HCT116 (cell line): ENCODE measurements around the gene POMT1. TPM values are rescaled to one million over a fixed set of nuclear protein-coding genes. Genes with fewer than 3 reads are reported as not detected.

Source experiments
- ATAC-seq: fragments of 200-7000 bp; cut with Tn5 transposase; 2 replicates; pipeline ENCODE4 v1.9.1; 2020; ENCODE audit warnings: mild to moderate bottlenecking, moderate library complexity
- BruUV-seq: library from RNA; stranded (reverse); fragments of 400-500 nt; replicated peaks from 2 replicates; lab custom pipeline; 2021; lab: Mats Ljungman, UMichigan
- CTCF ChIA-PET: fragments of 300-600 bp; sonication (Branson Sonifier 250); formaldehyde crosslinking; loops from one replicate; lab custom pipeline; 2021; ENCODE audit warnings: antibody characterized with exemption; lab: Charles Lee
- POLR2A ChIA-PET: fragments of 300-600, 350-600 bp; sonication (Branson Sonifier 250); formaldehyde crosslinking; loops from one replicate; lab custom pipeline; 2021; ENCODE audit warnings: antibody characterized with exemption; lab: Charles Lee
- RAD21 ChIA-PET, 2 experiments: fragments of 300-600 bp; sonication (Branson Sonifier 250); formaldehyde crosslinking; loops; one replicate each; lab custom pipeline; 2023; ENCODE audit warnings: low total read pairs in 2 of 2; ENCODE audit not compliant: uncharacterized antibody in 2 of 2, unreplicated experiment in 2 of 2, low non-redundant PET in 1 of 2; lab: Charles Lee
- DNase-seq: peaks from one replicate; pipeline ENCODE4 v3.0.0-alpha.2; 2010; ENCODE audit warnings: low read depth, low spot score
- H2AFZ ChIP-seq: fragments of 200-600 bp; shearing (Covaris generic), sonication (generic); 2 replicates; pipeline ENCODE4 v1.6.1; 2017; ENCODE audit warnings: low read depth, mixed run types, mixed read lengths, antibody characterized with exemption, low read length; ENCODE audit not compliant: poor library complexity, severe bottlenecking
- H3K27ac ChIP-seq: 2 replicates; pipeline ENCODE4 v1.5.1; 2012; ENCODE audit warnings: low read depth, low read length
- H3K27me3 ChIP-seq: fragments of 200-600 bp; sonication (generic); 2 replicates; pipeline ENCODE4 v1.6.1; 2016; ENCODE audit warnings: mixed run types, low read length, mixed read lengths; ENCODE audit not compliant: insufficient read depth
- H3K36me3 ChIP-seq, 2 experiments: fragments of 200-500 bp in 1 of 2; fragments of 200-600 bp in 1 of 2; sonication (Bioruptor generic) in 1 of 2; sonication (generic) in 1 of 2; 2 replicates each; pipeline versions ENCODE4 v1.5.1 to v1.6.1; 2014 to 2016; ENCODE audit warnings: low read length in 2 of 2, inconsistent platforms in 1 of 2, mixed read lengths in 1 of 2, mixed run types in 1 of 2; ENCODE audit not compliant: insufficient read depth in 2 of 2, control insufficient read depth in 1 of 2
- H3K4me1 ChIP-seq, 2 experiments: fragments of 200-600 bp in 1 of 2; sonication (generic) in 1 of 2; 2 replicates each; pipeline versions ENCODE4 v1.5.1 to v1.6.1; 2012 to 2017; ENCODE audit warnings: low read length in 2 of 2, inconsistent platforms in 1 of 2, mild to moderate bottlenecking in 1 of 2, mixed read lengths in 1 of 2, mixed run types in 1 of 2, moderate library complexity in 1 of 2; ENCODE audit not compliant: insufficient read depth in 2 of 2, control insufficient read depth in 1 of 2
- H3K4me2 ChIP-seq: fragments of 200-600 bp; sonication (generic); 2 replicates; pipeline ENCODE4 v1.6.1; 2017; ENCODE audit warnings: mixed run types, low read length, mixed read lengths
- H3K4me3 ChIP-seq, 2 experiments: fragments of 200-600 bp in 1 of 2; sonication (generic) in 1 of 2; replicated peaks in 1 of 2; 2 replicates each; pipeline ENCODE4 v1.5.1; 2011 to 2016; ENCODE audit warnings: low read length in 2 of 2, control low read depth in 1 of 2, low read depth in 1 of 2, mild to moderate bottlenecking in 1 of 2, mixed read lengths in 1 of 2, mixed run types in 1 of 2
- H3K79me2 ChIP-seq: fragments of 200-600 bp; sonication (generic); 2 replicates; pipeline ENCODE4 v1.6.1; 2017; ENCODE audit warnings: mild to moderate bottlenecking, mixed run types, low read length, moderate library complexity, mixed read lengths; ENCODE audit not compliant: insufficient read depth
- H3K9ac ChIP-seq: fragments of 200-600 bp; sonication (generic); 2 replicates; pipeline ENCODE4 v1.6.1; 2016; ENCODE audit warnings: low read length, mixed read lengths
- H3K9me2 ChIP-seq: fragments of 200-600 bp; sonication (generic), shearing (Covaris generic); 2 replicates; pipeline ENCODE4 v1.6.1; 2017; ENCODE audit warnings: mixed run types, mild to moderate bottlenecking, moderate library complexity; ENCODE audit not compliant: insufficient read depth
- H3K9me3 ChIP-seq, 2 experiments: fragments of 200-500 bp in 1 of 2; fragments of 200-600 bp in 1 of 2; sonication (Bioruptor generic) in 1 of 2; sonication (generic) in 1 of 2; 2 replicates each; pipeline ENCODE4 v1.6.1; 2014 to 2017; ENCODE audit warnings: low read length in 2 of 2, mixed read lengths in 2 of 2, inconsistent platforms in 1 of 2, low read depth in 1 of 2, mild to moderate bottlenecking in 1 of 2, mixed run types in 1 of 2, moderate library complexity in 1 of 2; ENCODE audit not compliant: control insufficient read depth in 1 of 2, insufficient read depth in 1 of 2
- H4K20me1 ChIP-seq: fragments of 200-600 bp; sonication (generic), shearing (Covaris generic); 2 replicates; pipeline ENCODE4 v1.6.1; 2017; ENCODE audit warnings: mixed run types, mild to moderate bottlenecking, moderate library complexity; ENCODE audit not compliant: insufficient read depth
- CEBPB ChIP-seq: IDR thresholded peaks from 2 replicates; pipeline ENCODE4 v1.6.1; 2012; ENCODE audit warnings: low read depth
- ELF1 ChIP-seq: IDR thresholded peaks from 2 replicates; pipeline ENCODE4 v1.6.1; 2012; ENCODE audit warnings: low read depth, borderline replicate concordance
- EZH2 ChIP-seq: fragments of 200-600 bp; sonication (generic); IDR thresholded peaks from 2 replicates; pipeline ENCODE4 v1.6.1; 2017; ENCODE audit warnings: antibody characterized with exemption, mixed run types
- EZH2phosphoT487 ChIP-seq: fragments of 200-600 bp; IDR thresholded peaks from 2 replicates; pipeline ENCODE4 v1.6.1; 2018; ENCODE audit warnings: antibody characterized with exemption, borderline replicate concordance
- FOSL1 ChIP-seq: IDR thresholded peaks from 2 replicates; pipeline ENCODE4 v1.6.1; 2012; ENCODE audit warnings: low read depth
- JUND ChIP-seq: IDR thresholded peaks from 2 replicates; pipeline ENCODE4 v1.6.1; 2012
- POLR2AphosphoS5 ChIP-seq: IDR thresholded peaks from 2 replicates; pipeline ENCODE4 v1.6.1; 2011; ENCODE audit warnings: mild to moderate bottlenecking, low read depth, low read length, moderate library complexity
- RAD21 ChIP-seq: IDR thresholded peaks from 2 replicates; pipeline ENCODE4 v1.6.1; 2012; ENCODE audit warnings: low read depth, mild to moderate bottlenecking
- SIN3A ChIP-seq: IDR thresholded peaks from 2 replicates; pipeline ENCODE4 v1.6.1; 2012; ENCODE audit warnings: low read depth
- SP1 ChIP-seq: IDR thresholded peaks from 2 replicates; pipeline ENCODE4 v1.6.1; 2012; ENCODE audit warnings: low read depth
- SRF ChIP-seq: IDR thresholded peaks from 2 replicates; pipeline ENCODE4 v1.6.1; 2012; ENCODE audit warnings: low read depth
- YY1 ChIP-seq: IDR thresholded peaks from 2 replicates; pipeline ENCODE4 v1.6.1; 2011; ENCODE audit warnings: low read length, low read depth, moderate library complexity, mild to moderate bottlenecking; ENCODE audit not compliant: insufficient replicate concordance; ENCODE audit errors: extremely low read depth
- ZFX ChIP-seq: fragments of 450-650 bp; IDR thresholded peaks from 2 replicates; pipeline ENCODE4 v1.6.1; 2017
- ZNF274 ChIP-seq: fragments of 200-500 bp; sonication (Bioruptor generic); IDR thresholded peaks from 2 replicates; pipeline ENCODE4 v1.6.1; 2014; ENCODE audit warnings: mild to moderate bottlenecking, low read depth, low read length, inconsistent platforms
- intact Hi-C: fragments of 100-400 bp; cut with micrococcal nuclease; formaldehyde crosslinking; loops from 2 replicates; pipeline ENCODE4 v1.10.0; 2022
- total RNA-seq: library from RNA; stranded (reverse); gene quantifications from one replicate; pipeline ENCODE4 v1.2.1, GENCODE V29; 2021; ENCODE audit not compliant: unreplicated experiment
- TF ChIP-seq, protein P1 (sequence below), 3 experiments: fragments of 200-600 bp in 1 of 3; sonication (generic) in 1 of 3; IDR thresholded peaks in 2 of 3; conservative IDR thresholded peaks in 1 of 3; 2 replicates each; pipeline ENCODE4 v1.5.1; 2012 to 2017; ENCODE audit warnings: low read depth in 2 of 3, low read length in 2 of 3, antibody characterized with exemption in 1 of 3, borderline replicate concordance in 1 of 3, control low read depth in 1 of 3, mild to moderate bottlenecking in 1 of 3, mixed read lengths in 1 of 3, mixed run types in 1 of 3, moderate library complexity in 1 of 3; ENCODE audit not compliant: insufficient read depth in 1 of 3
- TF ChIP-seq, protein P2 (sequence below): IDR thresholded peaks from 2 replicates; pipeline ENCODE4 v1.6.1; 2012; ENCODE audit warnings: low read depth
- TF ChIP-seq, protein P3 (sequence below): IDR thresholded peaks from 2 replicates; pipeline ENCODE4 v1.6.1; 2012
- TF ChIP-seq, protein P4 (sequence below): IDR thresholded peaks from 2 replicates; pipeline ENCODE4 v1.6.1; 2012

The POMT1 gene
- total RNA-seq, 1 experiment from 2014 or later = 21.4 TPM

DNA sequence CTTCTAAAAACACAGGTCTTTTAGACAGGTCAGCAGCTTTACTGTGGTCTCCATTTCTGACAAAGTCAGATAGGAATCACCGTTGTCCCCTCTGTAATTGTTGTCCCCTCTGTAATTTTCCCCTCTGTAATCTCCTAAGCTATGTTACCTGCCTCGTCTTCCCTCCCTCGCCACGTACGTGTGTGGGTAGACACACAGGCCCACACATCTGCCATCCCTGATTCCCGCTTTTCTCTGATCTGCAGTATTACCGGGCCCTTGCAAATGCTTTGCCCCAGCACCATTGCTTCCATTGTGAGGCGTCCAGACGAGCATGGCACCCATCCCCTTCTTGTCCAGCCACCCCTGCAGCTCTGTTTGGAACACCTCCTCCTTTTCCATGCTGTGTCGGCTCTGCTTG, 45.0 kb upstream of the POMT1 start:
- CTCF ChIA-PET = no interaction called here
- intact Hi-C loops = no loop called here

More for the DNA sequence above, 45.0 kb upstream of the POMT1 start:
- Histone ChIP-seq H4K20me1 (peaks cover under 1% of the 10 kb centered on the region; the same call in 1 of the 2 replicates), H3K9me3 (no peaks in the 10 kb centered on the region), H2AFZ (no peak overlapping the region), H3K4me1 (no peaks in the 10 kb centered on the region), H3K9me2 (no peaks in the 10 kb centered on the region), H3K4me2 (no peak overlapping the region), H3K9ac (no peak overlapping the region), H3K27ac (no peak overlapping the region), H3K27me3 (no peaks in the 10 kb centered on the region), H3K79me2 (peaks cover 77% of the 10 kb centered on the region), H3K36me3 (peaks cover 56 to 61% of the 10 kb centered on the region in 2 experiments), H3K4me3 (no peak overlapping the region)
- no TSS peak for BruUV-seq
- ChIA-PET POLR2A (interaction anchor here (0.6 kb wide), 1 partner anchor 450 kb away, joined by 3 read pairs; no protein-coding TSS in a partner anchor), RAD21 (no interaction called here)
- DNase-seq (no peak), ATAC-seq (no peak)
- TF ChIP-seq FOSL1 = no peak
- no peak for TF ChIP-seq EZH2phosphoT487
- no peak for TF ChIP-seq ZNF274
- TF ChIP-seq POLR2AphosphoS5 = no peak
- TF ChIP-seq YY1 = no peak
- no peak for TF ChIP-seq SP1
- TF ChIP-seq ELF1 = no peak
- no peak for TF ChIP-seq JUND
- TF ChIP-seq, protein P1, sequence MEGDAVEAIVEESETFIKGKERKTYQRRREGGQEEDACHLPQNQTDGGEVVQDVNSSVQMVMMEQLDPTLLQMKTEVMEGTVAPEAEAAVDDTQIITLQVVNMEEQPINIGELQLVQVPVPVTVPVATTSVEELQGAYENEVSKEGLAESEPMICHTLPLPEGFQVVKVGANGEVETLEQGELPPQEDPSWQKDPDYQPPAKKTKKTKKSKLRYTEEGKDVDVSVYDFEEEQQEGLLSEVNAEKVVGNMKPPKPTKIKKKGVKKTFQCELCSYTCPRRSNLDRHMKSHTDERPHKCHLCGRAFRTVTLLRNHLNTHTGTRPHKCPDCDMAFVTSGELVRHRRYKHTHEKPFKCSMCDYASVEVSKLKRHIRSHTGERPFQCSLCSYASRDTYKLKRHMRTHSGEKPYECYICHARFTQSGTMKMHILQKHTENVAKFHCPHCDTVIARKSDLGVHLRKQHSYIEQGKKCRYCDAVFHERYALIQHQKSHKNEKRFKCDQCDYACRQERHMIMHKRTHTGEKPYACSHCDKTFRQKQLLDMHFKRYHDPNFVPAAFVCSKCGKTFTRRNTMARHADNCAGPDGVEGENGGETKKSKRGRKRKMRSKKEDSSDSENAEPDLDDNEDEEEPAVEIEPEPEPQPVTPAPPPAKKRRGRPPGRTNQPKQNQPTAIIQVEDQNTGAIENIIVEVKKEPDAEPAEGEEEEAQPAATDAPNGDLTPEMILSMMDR (IDR thresholded peaks at IDR 0.05 in 2 of 3, conservative IDR thresholded peaks at IDR 0.05 in 1 of 3; ENCODE audit: borderline replicate concordance in 1 of 3, insufficient read depth in 1 of 3, low read depth in 2 of 3, low read length in 2 of 3) = no peak
- TF ChIP-seq, protein P2, sequence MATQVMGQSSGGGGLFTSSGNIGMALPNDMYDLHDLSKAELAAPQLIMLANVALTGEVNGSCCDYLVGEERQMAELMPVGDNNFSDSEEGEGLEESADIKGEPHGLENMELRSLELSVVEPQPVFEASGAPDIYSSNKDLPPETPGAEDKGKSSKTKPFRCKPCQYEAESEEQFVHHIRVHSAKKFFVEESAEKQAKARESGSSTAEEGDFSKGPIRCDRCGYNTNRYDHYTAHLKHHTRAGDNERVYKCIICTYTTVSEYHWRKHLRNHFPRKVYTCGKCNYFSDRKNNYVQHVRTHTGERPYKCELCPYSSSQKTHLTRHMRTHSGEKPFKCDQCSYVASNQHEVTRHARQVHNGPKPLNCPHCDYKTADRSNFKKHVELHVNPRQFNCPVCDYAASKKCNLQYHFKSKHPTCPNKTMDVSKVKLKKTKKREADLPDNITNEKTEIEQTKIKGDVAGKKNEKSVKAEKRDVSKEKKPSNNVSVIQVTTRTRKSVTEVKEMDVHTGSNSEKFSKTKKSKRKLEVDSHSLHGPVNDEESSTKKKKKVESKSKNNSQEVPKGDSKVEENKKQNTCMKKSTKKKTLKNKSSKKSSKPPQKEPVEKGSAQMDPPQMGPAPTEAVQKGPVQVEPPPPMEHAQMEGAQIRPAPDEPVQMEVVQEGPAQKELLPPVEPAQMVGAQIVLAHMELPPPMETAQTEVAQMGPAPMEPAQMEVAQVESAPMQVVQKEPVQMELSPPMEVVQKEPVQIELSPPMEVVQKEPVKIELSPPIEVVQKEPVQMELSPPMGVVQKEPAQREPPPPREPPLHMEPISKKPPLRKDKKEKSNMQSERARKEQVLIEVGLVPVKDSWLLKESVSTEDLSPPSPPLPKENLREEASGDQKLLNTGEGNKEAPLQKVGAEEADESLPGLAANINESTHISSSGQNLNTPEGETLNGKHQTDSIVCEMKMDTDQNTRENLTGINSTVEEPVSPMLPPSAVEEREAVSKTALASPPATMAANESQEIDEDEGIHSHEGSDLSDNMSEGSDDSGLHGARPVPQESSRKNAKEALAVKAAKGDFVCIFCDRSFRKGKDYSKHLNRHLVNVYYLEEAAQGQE = no peak
- no peak for TF ChIP-seq ZFX
- TF ChIP-seq CEBPB = no peak
- TF ChIP-seq EZH2 = no peak
- TF ChIP-seq SRF = no peak
- no peak for TF ChIP-seq RAD21
- TF ChIP-seq, protein P3, sequence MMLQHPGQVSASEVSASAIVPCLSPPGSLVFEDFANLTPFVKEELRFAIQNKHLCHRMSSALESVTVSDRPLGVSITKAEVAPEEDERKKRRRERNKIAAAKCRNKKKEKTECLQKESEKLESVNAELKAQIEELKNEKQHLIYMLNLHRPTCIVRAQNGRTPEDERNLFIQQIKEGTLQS = no peak
- TF ChIP-seq, protein P4, sequence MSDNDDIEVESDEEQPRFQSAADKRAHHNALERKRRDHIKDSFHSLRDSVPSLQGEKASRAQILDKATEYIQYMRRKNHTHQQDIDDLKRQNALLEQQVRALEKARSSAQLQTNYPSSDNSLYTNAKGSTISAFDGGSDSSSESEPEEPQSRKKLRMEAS = no peak
- TF ChIP-seq SIN3A = no peak
